ENCODE data around the gene COG1. TPM values are rescaled to one million over a fixed set of nuclear protein-coding genes. Genes with fewer than 3 reads are reported as not detected.

Gene COG1
- total and polyA plus RNA-seq, 9 of the 15 experiments (the other 6 are each of a cell fraction or from before 2014, with no cell fraction given) = 9.5 to 26.8 (median 12.9) TPM

- TF ChIP-seq HNRNPK (IDR thresholded peaks at IDR 0.05; ENCODE audit: low read depth, low read length, poor library complexity, severe bottlenecking) = no peak
- 0 out of 4 replicates have a peak, but pooled peaks of 1 of the 2 experiments have one; percentile 9 for TF ChIP-seq RAD21 (CRISPR knock-in tag; conservative IDR thresholded peaks at IDR 0.05 in 1 of 2, IDR thresholded peaks at IDR 0.05 in 1 of 2)
- TF ChIP-seq NFYB (IDR thresholded peaks at IDR 0.05; ENCODE audit: extremely low read depth, insufficient read length) = no peak
- no peak for TF ChIP-seq CC2D1A (IDR thresholded peaks at IDR 0.05)
- no peak for TF ChIP-seq IFI16 (CRISPR knock-in tag; IDR thresholded peaks at IDR 0.05)
- peak in 1 of 2 experiments; percentile 79; a peak in 2 of 4 replicates for TF ChIP-seq MAZ (CRISPR knock-in tag; conservative IDR thresholded peaks at IDR 0.05 in 1 of 2, IDR thresholded peaks at IDR 0.05 in 1 of 2)
- TF ChIP-seq FIP1L1 (IDR thresholded peaks at IDR 0.05; ENCODE audit: low read depth, low read length, poor library complexity, severe bottlenecking) = peak; percentile 17
- peak in 1 of 2 experiments; percentile 71; a peak in 1 of 4 replicates for TF ChIP-seq NONO (IDR thresholded peaks at IDR 0.05; ENCODE audit: low read depth in 2 of 2, low read length in 1 of 2)
- no peak for TF ChIP-seq ZNF274 (IDR thresholded peaks at IDR 0.05; ENCODE audit: borderline replicate concordance, low read depth, low read length)
- no peak for TF ChIP-seq ATF3 (IDR thresholded peaks at IDR 0.05)
- TF ChIP-seq ATF3 (CRISPR knock-in tag; conservative IDR thresholded peaks at IDR 0.05) = no peak
- no peak for TF ChIP-seq PRDM10 (IDR thresholded peaks at IDR 0.05; ENCODE audit: partially characterized antibody)
- TF ChIP-seq E2F5 (CRISPR knock-in tag; IDR thresholded peaks at IDR 0.05) = no peak
- TF ChIP-seq ZFP91 (CRISPR knock-in tag; IDR thresholded peaks at IDR 0.05) = no peak
- TF ChIP-seq HINFP (tag; conservative IDR thresholded peaks at IDR 0.05; ENCODE audit: low read depth) = no peak
- TF ChIP-seq ELF1 (tag; IDR thresholded peaks at IDR 0.05) = no peak
- no peak for TF ChIP-seq ZNF77 (CRISPR knock-in tag; IDR thresholded peaks at IDR 0.05)
Observed at GRCh38 chr17:73192206-73192893, 505 bp upstream of the COG1 start (continued).

Data from K562 (cell line).